ENCODE results near the gene COL27A1. TPM values are rescaled to one million over a fixed set of nuclear protein-coding genes. Genes with fewer than 3 reads are reported as not detected.

Gene COL27A1
- total and polyA plus RNA-seq, 2 experiments from 2014 or later = 10.5 to 18.0 TPM

DNA sequence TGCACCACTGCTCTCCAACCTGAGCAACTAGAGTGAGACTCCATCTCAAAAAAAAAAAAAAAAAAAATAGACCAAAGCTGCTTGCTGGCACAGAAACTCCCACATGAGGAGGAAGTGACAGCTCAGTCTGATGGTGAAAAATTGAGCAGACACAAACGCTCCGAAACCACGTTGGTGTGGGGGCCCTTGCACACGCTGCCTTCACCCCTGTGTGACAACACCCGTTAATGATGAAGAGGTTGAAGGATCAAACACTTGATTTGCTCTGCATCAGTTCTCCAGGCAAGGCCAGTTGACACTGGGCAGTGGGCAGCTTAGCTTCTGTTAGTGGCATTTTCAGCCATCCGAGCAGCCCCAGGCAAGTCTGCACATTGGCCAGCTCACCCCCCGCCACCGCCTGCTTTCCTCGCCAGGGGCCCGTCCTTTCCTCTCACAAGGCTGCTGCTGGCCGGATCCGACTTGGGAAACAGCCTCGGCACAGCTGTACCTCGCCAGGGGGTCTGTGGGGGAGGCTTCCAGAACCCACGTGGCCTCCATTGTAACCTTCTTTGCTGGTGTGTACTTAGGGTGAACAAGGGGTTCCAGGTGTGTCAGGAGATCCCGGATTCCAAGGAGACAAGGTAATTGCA is 79.8 kb downstream of the COL27A1 start:
- no peaks in the 10 kb centered on the region for H4K20me1 ChIP-seq (replicated peaks; ENCODE audit: insufficient read depth)
- H3K4me3 ChIP-seq = no peak overlapping the region
- Mint-ChIP-seq H3K4me3 (no peak overlapping the region), H3K9me3 (no peaks in the 10 kb centered on the region), H3K4me1 (peaks cover 20% of the 10 kb centered on the region), H3K36me3 (ENCODE audit: low read depth) (no peaks in the 10 kb centered on the region), H3K27ac (no peak overlapping the region), H3K27me3 (ENCODE audit: insufficient read depth, low read depth, poor library complexity) (peaks cover 13% of the 10 kb centered on the region)
- H3K4me1 ChIP-seq (ENCODE audit: insufficient read depth) = no peaks in the 10 kb centered on the region
- no peaks in the 10 kb centered on the region for H3K27me3 ChIP-seq (ENCODE audit: insufficient read depth)
- no peaks in the 10 kb centered on the region for H3K9me2 ChIP-seq (ENCODE audit: insufficient read depth)
- H3K36me3 ChIP-seq (ENCODE audit: insufficient read depth) = no peaks in the 10 kb centered on the region
- no peak for DNase-seq (ENCODE audit: low spot score)
- peak; percentile 21; the same call in 2 of the 3 replicates for ATAC-seq
- H2AFZ ChIP-seq = no peak overlapping the region
- no peaks in the 10 kb centered on the region for H3F3A ChIP-seq (replicated peaks; ENCODE audit: low read depth)
- no peak overlapping the region for H3K4me2 ChIP-seq
- no peak overlapping the region for H3K27ac ChIP-seq (ENCODE audit: low read depth)
- no peaks in the 10 kb centered on the region for H3K79me2 ChIP-seq (replicated peaks; ENCODE audit: insufficient read depth)
- no peak for TF ChIP-seq EZH2phosphoT487 (IDR thresholded peaks at IDR 0.05; ENCODE audit: unreplicated experiment)
- TF ChIP-seq CREB1 (CRISPR knock-in tag; IDR thresholded peaks at IDR 0.05; ENCODE audit: low read depth) = no peak
- no peak for TF ChIP-seq POLR2AphosphoS5 (IDR thresholded peaks at IDR 0.05; ENCODE audit: low read depth)
- no peak for TF ChIP-seq ZNF331 (CRISPR knock-in tag; IDR thresholded peaks at IDR 0.05; ENCODE audit: low read depth)
- TF ChIP-seq JUNB (IDR thresholded peaks at IDR 0.05; ENCODE audit: unreplicated experiment) = no peak
- TF ChIP-seq STAT1 (IDR thresholded peaks at IDR 0.05; ENCODE audit: unreplicated experiment) = no peak
- no peak for TF ChIP-seq EZH2 (IDR thresholded peaks at IDR 0.05; ENCODE audit: low read depth, unreplicated experiment)
- TF ChIP-seq, protein P1, sequence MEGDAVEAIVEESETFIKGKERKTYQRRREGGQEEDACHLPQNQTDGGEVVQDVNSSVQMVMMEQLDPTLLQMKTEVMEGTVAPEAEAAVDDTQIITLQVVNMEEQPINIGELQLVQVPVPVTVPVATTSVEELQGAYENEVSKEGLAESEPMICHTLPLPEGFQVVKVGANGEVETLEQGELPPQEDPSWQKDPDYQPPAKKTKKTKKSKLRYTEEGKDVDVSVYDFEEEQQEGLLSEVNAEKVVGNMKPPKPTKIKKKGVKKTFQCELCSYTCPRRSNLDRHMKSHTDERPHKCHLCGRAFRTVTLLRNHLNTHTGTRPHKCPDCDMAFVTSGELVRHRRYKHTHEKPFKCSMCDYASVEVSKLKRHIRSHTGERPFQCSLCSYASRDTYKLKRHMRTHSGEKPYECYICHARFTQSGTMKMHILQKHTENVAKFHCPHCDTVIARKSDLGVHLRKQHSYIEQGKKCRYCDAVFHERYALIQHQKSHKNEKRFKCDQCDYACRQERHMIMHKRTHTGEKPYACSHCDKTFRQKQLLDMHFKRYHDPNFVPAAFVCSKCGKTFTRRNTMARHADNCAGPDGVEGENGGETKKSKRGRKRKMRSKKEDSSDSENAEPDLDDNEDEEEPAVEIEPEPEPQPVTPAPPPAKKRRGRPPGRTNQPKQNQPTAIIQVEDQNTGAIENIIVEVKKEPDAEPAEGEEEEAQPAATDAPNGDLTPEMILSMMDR (conservative IDR thresholded peaks at IDR 0.05; ENCODE audit: low read depth in 2 of 2) = no peak
- TF ChIP-seq, protein P2, sequence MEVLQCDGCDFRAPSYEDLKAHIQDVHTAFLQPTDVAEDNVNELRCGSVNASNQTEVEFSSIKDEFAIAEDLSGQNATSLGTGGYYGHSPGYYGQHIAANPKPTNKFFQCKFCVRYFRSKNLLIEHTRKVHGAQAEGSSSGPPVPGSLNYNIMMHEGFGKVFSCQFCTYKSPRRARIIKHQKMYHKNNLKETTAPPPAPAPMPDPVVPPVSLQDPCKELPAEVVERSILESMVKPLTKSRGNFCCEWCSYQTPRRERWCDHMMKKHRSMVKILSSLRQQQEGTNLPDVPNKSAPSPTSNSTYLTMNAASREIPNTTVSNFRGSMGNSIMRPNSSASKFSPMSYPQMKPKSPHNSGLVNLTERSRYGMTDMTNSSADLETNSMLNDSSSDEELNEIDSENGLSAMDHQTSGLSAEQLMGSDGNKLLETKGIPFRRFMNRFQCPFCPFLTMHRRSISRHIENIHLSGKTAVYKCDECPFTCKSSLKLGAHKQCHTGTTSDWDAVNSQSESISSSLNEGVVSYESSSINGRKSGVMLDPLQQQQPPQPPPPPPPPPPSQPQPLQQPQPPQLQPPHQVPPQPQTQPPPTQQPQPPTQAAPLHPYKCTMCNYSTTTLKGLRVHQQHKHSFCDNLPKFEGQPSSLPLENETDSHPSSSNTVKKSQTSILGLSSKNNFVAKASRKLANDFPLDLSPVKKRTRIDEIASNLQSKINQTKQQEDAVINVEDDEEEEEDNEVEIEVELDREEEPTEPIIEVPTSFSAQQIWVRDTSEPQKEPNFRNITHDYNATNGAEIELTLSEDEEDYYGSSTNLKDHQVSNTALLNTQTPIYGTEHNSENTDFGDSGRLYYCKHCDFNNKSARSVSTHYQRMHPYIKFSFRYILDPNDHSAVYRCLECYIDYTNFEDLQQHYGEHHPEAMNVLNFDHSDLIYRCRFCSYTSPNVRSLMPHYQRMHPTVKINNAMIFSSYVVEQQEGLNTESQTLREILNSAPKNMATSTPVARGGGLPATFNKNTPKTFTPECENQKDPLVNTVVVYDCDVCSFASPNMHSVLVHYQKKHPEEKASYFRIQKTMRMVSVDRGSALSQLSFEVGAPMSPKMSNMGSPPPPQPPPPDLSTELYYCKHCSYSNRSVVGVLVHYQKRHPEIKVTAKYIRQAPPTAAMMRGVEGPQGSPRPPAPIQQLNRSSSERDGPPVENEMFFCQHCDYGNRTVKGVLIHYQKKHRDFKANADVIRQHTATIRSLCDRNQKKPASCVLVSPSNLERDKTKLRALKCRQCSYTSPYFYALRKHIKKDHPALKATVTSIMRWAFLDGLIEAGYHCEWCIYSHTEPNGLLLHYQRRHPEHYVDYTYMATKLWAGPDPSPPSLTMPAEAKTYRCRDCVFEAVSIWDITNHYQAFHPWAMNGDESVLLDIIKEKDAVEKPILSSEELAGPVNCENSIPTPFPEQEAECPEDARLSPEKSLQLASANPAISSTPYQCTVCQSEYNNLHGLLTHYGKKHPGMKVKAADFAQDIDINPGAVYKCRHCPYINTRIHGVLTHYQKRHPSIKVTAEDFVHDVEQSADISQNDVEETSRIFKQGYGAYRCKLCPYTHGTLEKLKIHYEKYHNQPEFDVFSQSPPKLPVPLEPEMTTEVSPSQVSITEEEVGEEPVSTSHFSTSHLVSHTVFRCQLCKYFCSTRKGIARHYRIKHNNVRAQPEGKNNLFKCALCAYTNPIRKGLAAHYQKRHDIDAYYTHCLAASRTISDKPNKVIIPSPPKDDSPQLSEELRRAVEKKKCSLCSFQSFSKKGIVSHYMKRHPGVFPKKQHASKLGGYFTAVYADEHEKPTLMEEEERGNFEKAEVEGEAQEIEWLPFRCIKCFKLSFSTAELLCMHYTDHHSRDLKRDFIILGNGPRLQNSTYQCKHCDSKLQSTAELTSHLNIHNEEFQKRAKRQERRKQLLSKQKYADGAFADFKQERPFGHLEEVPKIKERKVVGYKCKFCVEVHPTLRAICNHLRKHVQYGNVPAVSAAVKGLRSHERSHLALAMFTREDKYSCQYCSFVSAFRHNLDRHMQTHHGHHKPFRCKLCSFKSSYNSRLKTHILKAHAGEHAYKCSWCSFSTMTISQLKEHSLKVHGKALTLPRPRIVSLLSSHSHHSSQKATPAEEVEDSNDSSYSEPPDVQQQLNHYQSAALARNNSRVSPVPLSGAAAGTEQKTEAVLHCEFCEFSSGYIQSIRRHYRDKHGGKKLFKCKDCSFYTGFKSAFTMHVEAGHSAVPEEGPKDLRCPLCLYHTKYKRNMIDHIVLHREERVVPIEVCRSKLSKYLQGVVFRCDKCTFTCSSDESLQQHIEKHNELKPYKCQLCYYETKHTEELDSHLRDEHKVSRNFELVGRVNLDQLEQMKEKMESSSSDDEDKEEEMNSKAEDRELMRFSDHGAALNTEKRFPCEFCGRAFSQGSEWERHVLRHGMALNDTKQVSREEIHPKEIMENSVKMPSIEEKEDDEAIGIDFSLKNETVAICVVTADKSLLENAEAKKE (CRISPR knock-in tag; IDR thresholded peaks at IDR 0.05) = no peak
- TF ChIP-seq, protein P3, sequence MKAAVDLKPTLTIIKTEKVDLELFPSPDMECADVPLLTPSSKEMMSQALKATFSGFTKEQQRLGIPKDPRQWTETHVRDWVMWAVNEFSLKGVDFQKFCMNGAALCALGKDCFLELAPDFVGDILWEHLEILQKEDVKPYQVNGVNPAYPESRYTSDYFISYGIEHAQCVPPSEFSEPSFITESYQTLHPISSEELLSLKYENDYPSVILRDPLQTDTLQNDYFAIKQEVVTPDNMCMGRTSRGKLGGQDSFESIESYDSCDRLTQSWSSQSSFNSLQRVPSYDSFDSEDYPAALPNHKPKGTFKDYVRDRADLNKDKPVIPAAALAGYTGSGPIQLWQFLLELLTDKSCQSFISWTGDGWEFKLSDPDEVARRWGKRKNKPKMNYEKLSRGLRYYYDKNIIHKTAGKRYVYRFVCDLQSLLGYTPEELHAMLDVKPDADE (IDR thresholded peaks at IDR 0.05) = no peak
- no peak for TF ChIP-seq ZNF114 (CRISPR knock-in tag; IDR thresholded peaks at IDR 0.05)
- TF ChIP-seq, protein P4, sequence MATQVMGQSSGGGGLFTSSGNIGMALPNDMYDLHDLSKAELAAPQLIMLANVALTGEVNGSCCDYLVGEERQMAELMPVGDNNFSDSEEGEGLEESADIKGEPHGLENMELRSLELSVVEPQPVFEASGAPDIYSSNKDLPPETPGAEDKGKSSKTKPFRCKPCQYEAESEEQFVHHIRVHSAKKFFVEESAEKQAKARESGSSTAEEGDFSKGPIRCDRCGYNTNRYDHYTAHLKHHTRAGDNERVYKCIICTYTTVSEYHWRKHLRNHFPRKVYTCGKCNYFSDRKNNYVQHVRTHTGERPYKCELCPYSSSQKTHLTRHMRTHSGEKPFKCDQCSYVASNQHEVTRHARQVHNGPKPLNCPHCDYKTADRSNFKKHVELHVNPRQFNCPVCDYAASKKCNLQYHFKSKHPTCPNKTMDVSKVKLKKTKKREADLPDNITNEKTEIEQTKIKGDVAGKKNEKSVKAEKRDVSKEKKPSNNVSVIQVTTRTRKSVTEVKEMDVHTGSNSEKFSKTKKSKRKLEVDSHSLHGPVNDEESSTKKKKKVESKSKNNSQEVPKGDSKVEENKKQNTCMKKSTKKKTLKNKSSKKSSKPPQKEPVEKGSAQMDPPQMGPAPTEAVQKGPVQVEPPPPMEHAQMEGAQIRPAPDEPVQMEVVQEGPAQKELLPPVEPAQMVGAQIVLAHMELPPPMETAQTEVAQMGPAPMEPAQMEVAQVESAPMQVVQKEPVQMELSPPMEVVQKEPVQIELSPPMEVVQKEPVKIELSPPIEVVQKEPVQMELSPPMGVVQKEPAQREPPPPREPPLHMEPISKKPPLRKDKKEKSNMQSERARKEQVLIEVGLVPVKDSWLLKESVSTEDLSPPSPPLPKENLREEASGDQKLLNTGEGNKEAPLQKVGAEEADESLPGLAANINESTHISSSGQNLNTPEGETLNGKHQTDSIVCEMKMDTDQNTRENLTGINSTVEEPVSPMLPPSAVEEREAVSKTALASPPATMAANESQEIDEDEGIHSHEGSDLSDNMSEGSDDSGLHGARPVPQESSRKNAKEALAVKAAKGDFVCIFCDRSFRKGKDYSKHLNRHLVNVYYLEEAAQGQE (IDR thresholded peaks at IDR 0.05; ENCODE audit: unreplicated experiment) = no peak
- no peak for TF ChIP-seq NANOG (IDR thresholded peaks at IDR 0.05; ENCODE audit: borderline replicate concordance)

Data from GM23338 (cell line).